HCT116 (cell line): ENCODE data around the gene GNPTAB. TPM values are rescaled to one million over a fixed set of nuclear protein-coding genes. Genes with fewer than 3 reads are reported as not detected.

ENCODE experiments used
- ATAC-seq: fragments of 200-7000 bp; cut with Tn5 transposase; 2 replicates; pipeline ENCODE4 v1.9.1; 2020; ENCODE audit warnings: mild to moderate bottlenecking, moderate library complexity
- BruUV-seq: library from RNA; stranded (reverse); fragments of 400-500 nt; replicated peaks from 2 replicates; lab custom pipeline; 2021; lab: Mats Ljungman, UMichigan
- CTCF ChIA-PET: fragments of 300-600 bp; sonication (Branson Sonifier 250); formaldehyde crosslinking; loops from one replicate; lab custom pipeline; 2021; ENCODE audit warnings: antibody characterized with exemption; lab: Charles Lee
- POLR2A ChIA-PET: fragments of 300-600, 350-600 bp; sonication (Branson Sonifier 250); formaldehyde crosslinking; loops from one replicate; lab custom pipeline; 2021; ENCODE audit warnings: antibody characterized with exemption; lab: Charles Lee
- RAD21 ChIA-PET, 2 experiments: fragments of 300-600 bp; sonication (Branson Sonifier 250); formaldehyde crosslinking; loops; one replicate each; lab custom pipeline; 2023; ENCODE audit warnings: low total read pairs in 2 of 2; ENCODE audit not compliant: uncharacterized antibody in 2 of 2, unreplicated experiment in 2 of 2, low non-redundant PET in 1 of 2; lab: Charles Lee
- DNase-seq: peaks from one replicate; pipeline ENCODE4 v3.0.0-alpha.2; 2010; ENCODE audit warnings: low read depth, low spot score
- H2AFZ ChIP-seq: fragments of 200-600 bp; shearing (Covaris generic), sonication (generic); 2 replicates; pipeline ENCODE4 v1.6.1; 2017; ENCODE audit warnings: low read depth, mixed run types, mixed read lengths, antibody characterized with exemption, low read length; ENCODE audit not compliant: poor library complexity, severe bottlenecking
- H3K27ac ChIP-seq: 2 replicates; pipeline ENCODE4 v1.5.1; 2012; ENCODE audit warnings: low read depth, low read length
- H3K27me3 ChIP-seq: fragments of 200-600 bp; sonication (generic); 2 replicates; pipeline ENCODE4 v1.6.1; 2016; ENCODE audit warnings: mixed run types, low read length, mixed read lengths; ENCODE audit not compliant: insufficient read depth
- H3K36me3 ChIP-seq, 2 experiments: fragments of 200-500 bp in 1 of 2; fragments of 200-600 bp in 1 of 2; sonication (Bioruptor generic) in 1 of 2; sonication (generic) in 1 of 2; 2 replicates each; pipeline versions ENCODE4 v1.5.1 to v1.6.1; 2014 to 2016; ENCODE audit warnings: low read length in 2 of 2, inconsistent platforms in 1 of 2, mixed read lengths in 1 of 2, mixed run types in 1 of 2; ENCODE audit not compliant: insufficient read depth in 2 of 2, control insufficient read depth in 1 of 2
- H3K4me1 ChIP-seq, 2 experiments: fragments of 200-600 bp in 1 of 2; sonication (generic) in 1 of 2; 2 replicates each; pipeline versions ENCODE4 v1.5.1 to v1.6.1; 2012 to 2017; ENCODE audit warnings: low read length in 2 of 2, inconsistent platforms in 1 of 2, mild to moderate bottlenecking in 1 of 2, mixed read lengths in 1 of 2, mixed run types in 1 of 2, moderate library complexity in 1 of 2; ENCODE audit not compliant: insufficient read depth in 2 of 2, control insufficient read depth in 1 of 2
- H3K4me2 ChIP-seq: fragments of 200-600 bp; sonication (generic); 2 replicates; pipeline ENCODE4 v1.6.1; 2017; ENCODE audit warnings: mixed run types, low read length, mixed read lengths
- H3K4me3 ChIP-seq, 2 experiments: fragments of 200-600 bp in 1 of 2; sonication (generic) in 1 of 2; replicated peaks in 1 of 2; 2 replicates each; pipeline ENCODE4 v1.5.1; 2011 to 2016; ENCODE audit warnings: low read length in 2 of 2, control low read depth in 1 of 2, low read depth in 1 of 2, mild to moderate bottlenecking in 1 of 2, mixed read lengths in 1 of 2, mixed run types in 1 of 2
- H3K79me2 ChIP-seq: fragments of 200-600 bp; sonication (generic); 2 replicates; pipeline ENCODE4 v1.6.1; 2017; ENCODE audit warnings: mild to moderate bottlenecking, mixed run types, low read length, moderate library complexity, mixed read lengths; ENCODE audit not compliant: insufficient read depth
- H3K9ac ChIP-seq: fragments of 200-600 bp; sonication (generic); 2 replicates; pipeline ENCODE4 v1.6.1; 2016; ENCODE audit warnings: low read length, mixed read lengths
- H3K9me2 ChIP-seq: fragments of 200-600 bp; sonication (generic), shearing (Covaris generic); 2 replicates; pipeline ENCODE4 v1.6.1; 2017; ENCODE audit warnings: mixed run types, mild to moderate bottlenecking, moderate library complexity; ENCODE audit not compliant: insufficient read depth
- H3K9me3 ChIP-seq, 2 experiments: fragments of 200-500 bp in 1 of 2; fragments of 200-600 bp in 1 of 2; sonication (Bioruptor generic) in 1 of 2; sonication (generic) in 1 of 2; 2 replicates each; pipeline ENCODE4 v1.6.1; 2014 to 2017; ENCODE audit warnings: low read length in 2 of 2, mixed read lengths in 2 of 2, inconsistent platforms in 1 of 2, low read depth in 1 of 2, mild to moderate bottlenecking in 1 of 2, mixed run types in 1 of 2, moderate library complexity in 1 of 2; ENCODE audit not compliant: control insufficient read depth in 1 of 2, insufficient read depth in 1 of 2
- H4K20me1 ChIP-seq: fragments of 200-600 bp; sonication (generic), shearing (Covaris generic); 2 replicates; pipeline ENCODE4 v1.6.1; 2017; ENCODE audit warnings: mixed run types, mild to moderate bottlenecking, moderate library complexity; ENCODE audit not compliant: insufficient read depth
- CBX3 ChIP-seq: IDR thresholded peaks from 2 replicates; pipeline ENCODE4 v1.6.1; 2012; ENCODE audit warnings: low read depth
- EZH2 ChIP-seq: fragments of 200-600 bp; sonication (generic); IDR thresholded peaks from 2 replicates; pipeline ENCODE4 v1.6.1; 2017; ENCODE audit warnings: antibody characterized with exemption, mixed run types
- FOSL1 ChIP-seq: IDR thresholded peaks from 2 replicates; pipeline ENCODE4 v1.6.1; 2012; ENCODE audit warnings: low read depth
- POLR2A ChIP-seq: IDR thresholded peaks from 2 replicates; pipeline ENCODE4 v1.7.0; 2011; ENCODE audit warnings: borderline replicate concordance; ENCODE audit not compliant: insufficient read depth, insufficient read length; ENCODE audit errors: extremely low read depth
- POLR2AphosphoS5 ChIP-seq: IDR thresholded peaks from 2 replicates; pipeline ENCODE4 v1.6.1; 2011; ENCODE audit warnings: mild to moderate bottlenecking, low read depth, low read length, moderate library complexity
- RAD21 ChIP-seq: IDR thresholded peaks from 2 replicates; pipeline ENCODE4 v1.6.1; 2012; ENCODE audit warnings: low read depth, mild to moderate bottlenecking
- REST ChIP-seq: IDR thresholded peaks from 2 replicates; pipeline ENCODE4 v1.6.1; 2012; ENCODE audit warnings: low read depth
- SIN3A ChIP-seq: IDR thresholded peaks from 2 replicates; pipeline ENCODE4 v1.6.1; 2012; ENCODE audit warnings: low read depth
- SP1 ChIP-seq: IDR thresholded peaks from 2 replicates; pipeline ENCODE4 v1.6.1; 2012; ENCODE audit warnings: low read depth
- TCF7L2 ChIP-seq: IDR thresholded peaks from 2 replicates; pipeline ENCODE4 v1.7.0; 2011; ENCODE audit warnings: borderline replicate concordance, inconsistent platforms; ENCODE audit not compliant: insufficient read depth, insufficient read length; ENCODE audit errors: extremely low read depth
- ZFX ChIP-seq: fragments of 450-650 bp; IDR thresholded peaks from 2 replicates; pipeline ENCODE4 v1.6.1; 2017
- intact Hi-C: fragments of 100-400 bp; cut with micrococcal nuclease; formaldehyde crosslinking; loops from 2 replicates; pipeline ENCODE4 v1.10.0; 2022
- total RNA-seq: library from RNA; stranded (reverse); gene quantifications from one replicate; pipeline ENCODE4 v1.2.1, GENCODE V29; 2021; ENCODE audit not compliant: unreplicated experiment
- TF ChIP-seq, protein P1 (sequence below): IDR thresholded peaks from 2 replicates; pipeline ENCODE4 v1.6.1; 2011; ENCODE audit warnings: mild to moderate bottlenecking, low read length, moderate library complexity; ENCODE audit not compliant: insufficient replicate concordance; ENCODE audit errors: extremely low read depth
- TF ChIP-seq, protein P2 (sequence below): IDR thresholded peaks from 2 replicates; pipeline ENCODE4 v1.6.1; 2012
- TF ChIP-seq, protein P3 (sequence below): IDR thresholded peaks from 2 replicates; pipeline ENCODE4 v1.6.1; 2012

GNPTAB gene
- total RNA-seq, 1 experiment from 2014 or later, result 41.4 TPM

DNA sequence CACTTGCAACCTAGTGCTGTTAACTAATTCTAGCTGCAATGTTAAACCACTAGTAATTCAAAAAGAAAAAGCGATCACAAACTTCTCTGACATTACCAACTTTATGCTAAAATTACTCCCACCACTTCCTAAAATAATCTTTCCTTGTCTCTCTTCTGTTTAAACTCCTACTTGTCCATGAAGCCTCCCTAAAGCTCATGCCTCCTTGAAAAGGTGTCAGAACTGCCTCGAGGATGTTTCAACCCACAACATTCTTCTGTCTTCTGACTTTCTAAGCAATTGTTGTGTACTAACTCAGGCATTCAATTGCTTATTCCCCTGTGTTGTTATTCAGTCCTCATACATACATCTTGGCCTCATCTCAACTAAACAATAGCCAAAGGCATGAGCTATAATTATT, 5.9 kb downstream of the GNPTAB start:
- Histone ChIP-seq H3K9ac (no peak overlapping the region), H3K27me3 (no peaks in the 10 kb centered on the region), H3K4me2 (no peak overlapping the region), H3K9me3 (no peaks in the 10 kb centered on the region), H3K36me3 (no peaks in the 10 kb centered on the region), H3K27ac (no peak overlapping the region)
- CTCF ChIA-PET, result interaction anchor here (1.2 kb wide), 1 partner anchor 16 kb away, joined by 4 read pairs; no protein-coding TSS in a partner anchor
- no peak for DNase-seq
- TF ChIP-seq CBX3 (no peak), FOSL1 (no peak), REST (no peak), TCF7L2 (no peak), POLR2AphosphoS5 (no peak), ZFX (no peak), RAD21 (no peak), SIN3A (no peak), EZH2 (no peak), POLR2A (no peak), SP1 (no peak)
- TF ChIP-seq, protein P1, sequence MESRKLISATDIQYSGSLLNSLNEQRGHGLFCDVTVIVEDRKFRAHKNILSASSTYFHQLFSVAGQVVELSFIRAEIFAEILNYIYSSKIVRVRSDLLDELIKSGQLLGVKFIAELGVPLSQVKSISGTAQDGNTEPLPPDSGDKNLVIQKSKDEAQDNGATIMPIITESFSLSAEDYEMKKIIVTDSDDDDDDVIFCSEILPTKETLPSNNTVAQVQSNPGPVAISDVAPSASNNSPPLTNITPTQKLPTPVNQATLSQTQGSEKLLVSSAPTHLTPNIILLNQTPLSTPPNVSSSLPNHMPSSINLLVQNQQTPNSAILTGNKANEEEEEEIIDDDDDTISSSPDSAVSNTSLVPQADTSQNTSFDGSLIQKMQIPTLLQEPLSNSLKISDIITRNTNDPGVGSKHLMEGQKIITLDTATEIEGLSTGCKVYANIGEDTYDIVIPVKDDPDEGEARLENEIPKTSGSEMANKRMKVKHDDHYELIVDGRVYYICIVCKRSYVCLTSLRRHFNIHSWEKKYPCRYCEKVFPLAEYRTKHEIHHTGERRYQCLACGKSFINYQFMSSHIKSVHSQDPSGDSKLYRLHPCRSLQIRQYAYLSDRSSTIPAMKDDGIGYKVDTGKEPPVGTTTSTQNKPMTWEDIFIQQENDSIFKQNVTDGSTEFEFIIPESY, result no peak
- TF ChIP-seq, protein P2, sequence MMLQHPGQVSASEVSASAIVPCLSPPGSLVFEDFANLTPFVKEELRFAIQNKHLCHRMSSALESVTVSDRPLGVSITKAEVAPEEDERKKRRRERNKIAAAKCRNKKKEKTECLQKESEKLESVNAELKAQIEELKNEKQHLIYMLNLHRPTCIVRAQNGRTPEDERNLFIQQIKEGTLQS, result no peak
- TF ChIP-seq, protein P3, sequence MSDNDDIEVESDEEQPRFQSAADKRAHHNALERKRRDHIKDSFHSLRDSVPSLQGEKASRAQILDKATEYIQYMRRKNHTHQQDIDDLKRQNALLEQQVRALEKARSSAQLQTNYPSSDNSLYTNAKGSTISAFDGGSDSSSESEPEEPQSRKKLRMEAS, result no peak
- TF ChIP-seq, all 23 proteins: peak for 0
- no TSS peak for BruUV-seq
- ChIA-PET RAD21 (no interaction called here), POLR2A (no interaction called here)
- no peak overlapping the region for H3K4me3 ChIP-seq
- H3K79me2 ChIP-seq, result peaks cover 35% of the 10 kb centered on the region
- H3K4me1 ChIP-seq, result peaks cover 5 to 10% of the 10 kb centered on the region in 2 experiments; a peak in 3 of 4 replicates
- no peaks in the 10 kb centered on the region for H3K9me2 ChIP-seq
- intact Hi-C loops, result no loop called here
- no peaks in the 10 kb centered on the region for H4K20me1 ChIP-seq
- no peak for ATAC-seq
- no peak overlapping the region for H2AFZ ChIP-seq
